ENCODE data around the gene CFAP97D1.

DNA sequence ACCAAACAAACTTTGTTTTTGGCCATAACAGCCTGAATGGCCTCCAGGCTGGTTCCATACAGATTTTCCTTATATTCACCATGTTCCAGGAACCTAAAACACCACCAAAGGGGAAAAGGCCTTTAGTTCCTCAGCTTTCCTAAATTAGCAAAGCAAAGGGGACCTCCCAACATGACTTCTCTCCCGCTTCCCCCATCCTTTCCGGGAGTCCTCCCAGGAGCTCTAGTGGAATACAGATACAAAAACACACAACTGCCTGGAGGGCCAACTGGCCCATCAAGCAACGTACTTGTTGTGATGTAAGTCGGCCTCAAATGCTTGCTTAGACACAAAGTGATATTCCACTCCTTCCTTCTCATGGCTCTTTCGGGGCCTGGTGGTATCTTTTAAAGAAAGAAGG lies 30.6 kb downstream of the CFAP97D1 start:
- TF ChIP-seq, protein P1, sequence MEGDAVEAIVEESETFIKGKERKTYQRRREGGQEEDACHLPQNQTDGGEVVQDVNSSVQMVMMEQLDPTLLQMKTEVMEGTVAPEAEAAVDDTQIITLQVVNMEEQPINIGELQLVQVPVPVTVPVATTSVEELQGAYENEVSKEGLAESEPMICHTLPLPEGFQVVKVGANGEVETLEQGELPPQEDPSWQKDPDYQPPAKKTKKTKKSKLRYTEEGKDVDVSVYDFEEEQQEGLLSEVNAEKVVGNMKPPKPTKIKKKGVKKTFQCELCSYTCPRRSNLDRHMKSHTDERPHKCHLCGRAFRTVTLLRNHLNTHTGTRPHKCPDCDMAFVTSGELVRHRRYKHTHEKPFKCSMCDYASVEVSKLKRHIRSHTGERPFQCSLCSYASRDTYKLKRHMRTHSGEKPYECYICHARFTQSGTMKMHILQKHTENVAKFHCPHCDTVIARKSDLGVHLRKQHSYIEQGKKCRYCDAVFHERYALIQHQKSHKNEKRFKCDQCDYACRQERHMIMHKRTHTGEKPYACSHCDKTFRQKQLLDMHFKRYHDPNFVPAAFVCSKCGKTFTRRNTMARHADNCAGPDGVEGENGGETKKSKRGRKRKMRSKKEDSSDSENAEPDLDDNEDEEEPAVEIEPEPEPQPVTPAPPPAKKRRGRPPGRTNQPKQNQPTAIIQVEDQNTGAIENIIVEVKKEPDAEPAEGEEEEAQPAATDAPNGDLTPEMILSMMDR (IDR thresholded peaks at IDR 0.05; ENCODE audit: poor library complexity) = no peak
- no peak for TF ChIP-seq EZH2phosphoT487 (IDR thresholded peaks at IDR 0.05; ENCODE audit: low read depth, severe bottlenecking, unreplicated experiment)
